RKO (cell line): ENCODE data around the gene CST8.
"Not testable (repeated sequence)": the region's sequence is repeated elsewhere in the genome, so short reads cannot be mapped to it uniquely, and the experiment has no call there.

Experiments used
- DNase-seq: peaks from one replicate; pipeline ENCODE4 v3.0.0-alpha.2; 2016; ENCODE audit warnings: low spot score

The CST8 gene, protein sequence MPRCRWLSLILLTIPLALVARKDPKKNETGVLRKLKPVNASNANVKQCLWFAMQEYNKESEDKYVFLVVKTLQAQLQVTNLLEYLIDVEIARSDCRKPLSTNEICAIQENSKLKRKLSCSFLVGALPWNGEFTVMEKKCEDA

DNA sequence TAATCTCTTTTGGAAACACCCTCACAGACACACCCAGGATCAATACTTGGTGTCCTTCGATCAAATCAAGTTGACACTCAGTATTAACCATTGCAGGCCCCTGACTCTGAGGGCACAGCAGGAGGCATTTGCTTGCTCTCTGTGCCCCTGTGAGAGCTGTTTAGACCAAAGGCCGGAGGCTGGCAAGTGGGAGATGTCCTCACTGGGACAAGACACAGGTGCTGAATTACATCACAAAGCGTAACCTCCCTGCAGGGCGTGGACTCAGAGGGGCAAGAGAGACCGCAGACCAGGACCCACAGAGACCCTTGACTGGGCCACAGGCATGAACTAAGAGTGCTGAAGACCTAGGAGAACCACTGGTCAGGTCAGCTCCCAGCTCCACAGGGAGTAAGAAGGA lies at the start of gene CST8:
Gene CST8, plus strand, starts transcription at position 301 of the 400 bp plus-strand sequence. CDS start 551 bp downstream, outside the sequence.
- no peak for DNase-seq

DNA sequence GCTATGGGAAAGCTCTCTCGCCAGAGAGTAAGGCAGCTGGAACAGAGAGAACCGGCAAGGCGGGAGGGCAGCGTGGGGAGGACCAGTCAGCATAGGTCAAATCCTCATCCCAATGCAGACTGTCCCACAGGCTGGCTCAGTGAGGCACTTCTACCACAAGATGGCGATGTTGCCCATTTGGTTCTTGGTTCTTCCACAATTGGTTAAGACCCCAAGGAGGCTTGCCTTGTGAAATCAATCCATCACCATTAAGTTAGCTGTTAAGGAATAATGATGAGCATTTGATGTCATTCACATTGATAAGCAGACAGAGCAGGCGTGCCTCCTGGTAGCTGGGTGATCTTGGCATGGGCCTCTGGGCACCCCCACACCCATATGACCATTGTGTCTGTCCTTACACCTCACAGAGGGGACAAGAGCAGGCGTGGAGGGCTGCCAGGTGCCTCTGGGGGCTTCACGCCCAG lies 49.0 kb upstream of the CST8 start:
- peak; percentile 80 for DNase-seq

DNA sequence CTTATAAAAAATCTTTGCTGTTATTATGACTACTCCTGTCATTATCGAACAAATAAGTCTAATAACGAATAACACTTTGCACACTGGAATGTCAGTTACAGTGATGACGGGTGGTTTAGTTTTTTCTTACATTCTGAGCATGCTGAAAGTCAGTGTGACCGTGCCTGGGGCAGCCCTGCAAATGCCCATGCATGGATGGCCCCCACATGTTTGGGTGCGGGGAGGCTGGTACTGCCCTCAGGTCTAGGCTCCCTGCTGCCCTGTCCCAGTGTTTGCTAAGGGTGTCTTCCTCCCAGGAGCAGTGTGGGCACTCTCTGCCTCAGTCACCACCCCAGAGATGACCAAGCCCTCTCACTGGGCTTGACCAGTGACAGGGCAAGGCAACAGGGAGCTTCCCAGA lies 48.5 kb upstream of the CST8 start:
- DNase-seq = no peak

DNA sequence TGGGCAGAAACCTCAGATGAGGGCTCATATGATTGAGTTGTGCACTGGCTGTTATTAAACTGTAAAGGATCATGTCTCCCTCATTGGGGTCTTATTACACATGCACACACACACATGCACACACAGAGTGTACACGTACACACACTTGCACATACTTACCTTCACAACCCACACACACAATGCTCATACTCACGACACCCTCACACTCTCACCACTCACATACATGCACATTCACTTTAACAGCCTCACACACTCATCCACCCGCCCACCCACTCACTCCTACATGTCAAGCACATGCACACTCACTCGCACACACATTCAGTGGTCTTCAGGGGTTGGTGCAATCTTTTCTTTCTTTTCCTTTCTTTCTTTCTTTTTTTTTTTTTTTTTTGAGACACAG lies 46.1 kb upstream of the CST8 start:
- DNase-seq = no peak

DNA sequence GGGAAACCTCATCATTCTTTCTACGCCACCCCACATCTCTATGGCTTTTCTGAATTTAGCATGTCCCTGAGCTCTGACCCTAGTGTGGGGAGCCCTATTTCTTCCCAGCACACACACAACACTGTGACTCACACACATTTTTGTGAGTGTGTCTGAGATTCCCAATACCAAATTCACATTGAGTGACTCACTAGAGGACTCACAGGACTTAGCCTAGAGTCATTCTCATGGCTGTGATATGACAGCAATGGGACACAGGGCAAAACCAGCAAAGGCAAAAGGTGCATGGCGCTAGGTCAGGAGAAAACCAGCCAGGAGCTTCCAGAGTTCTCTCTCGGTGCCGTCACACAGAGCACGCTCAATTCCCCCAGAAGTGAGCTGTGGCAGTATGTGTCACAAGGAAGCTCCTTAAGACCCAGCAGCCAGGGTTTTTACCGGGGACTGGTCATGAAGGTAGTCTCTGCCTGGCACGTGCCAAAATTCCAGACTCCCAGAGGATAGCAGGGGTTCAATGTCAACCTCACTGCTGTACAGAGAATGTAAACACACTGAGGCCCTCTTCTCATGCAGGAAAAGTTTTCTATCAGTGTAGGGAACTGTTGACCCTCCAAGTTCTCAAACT lies 45.2 kb upstream of the CST8 start:
- DNase-seq = peak; percentile 89

DNA sequence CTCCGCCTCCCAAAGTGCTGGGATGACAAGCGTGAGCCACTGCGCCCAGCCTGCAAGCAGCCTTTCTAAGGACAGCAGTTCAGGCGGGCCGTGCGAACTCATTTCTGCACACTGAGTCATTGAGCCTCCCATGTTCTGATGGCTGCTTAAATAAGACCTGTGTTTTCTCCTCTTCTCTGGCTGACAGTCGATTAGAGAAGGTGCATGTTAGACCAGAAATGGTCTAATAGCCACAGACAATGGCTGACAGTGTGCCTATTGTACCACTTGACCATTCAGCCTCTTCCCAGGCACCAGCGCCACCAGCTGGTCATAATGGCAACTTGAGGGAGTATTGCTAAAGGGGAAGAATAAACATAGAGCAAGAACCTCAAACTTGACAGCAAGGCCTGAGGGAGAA lies 44.4 kb upstream of the CST8 start:
- DNase-seq = peak; percentile 23

GRCh38 chr20:23448167-23448566 lies 42.8 kb upstream of the CST8 start:
- no peak for DNase-seq

- DNase-seq = no peak
Measured at GRCh38 chr20:23449421-23449820, 41.5 kb upstream of the CST8 start.

- no peak for DNase-seq
Measured at GRCh38 chr20:23450877-23451276, 40.0 kb upstream of the CST8 start.

DNA sequence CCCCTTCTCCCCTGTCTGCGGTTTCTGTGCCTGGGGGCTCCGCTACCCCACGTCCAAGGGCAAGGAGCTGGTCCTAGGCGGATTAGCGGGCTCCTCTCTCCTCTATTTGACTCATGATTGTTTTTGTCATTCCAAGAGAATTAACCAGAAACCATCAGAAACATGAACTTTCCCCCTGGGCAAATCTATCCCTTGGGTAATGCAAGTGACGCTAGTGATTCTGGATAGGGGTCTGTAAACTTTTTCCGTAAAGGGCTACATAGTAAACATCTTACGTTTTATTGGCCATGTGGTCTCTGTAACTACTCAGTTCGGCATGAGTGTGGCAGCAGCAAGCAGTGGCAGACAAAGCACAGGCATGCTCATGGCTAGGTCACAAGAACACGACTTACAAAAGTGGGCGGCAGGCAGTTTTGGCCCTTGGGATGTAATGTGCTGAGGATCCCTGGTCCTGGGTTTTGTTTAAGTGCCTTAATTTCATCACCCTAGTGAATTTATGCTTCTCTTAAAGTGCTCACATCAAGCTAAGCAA lies 38.9 kb upstream of the CST8 start:
- DNase-seq = no peak

DNA sequence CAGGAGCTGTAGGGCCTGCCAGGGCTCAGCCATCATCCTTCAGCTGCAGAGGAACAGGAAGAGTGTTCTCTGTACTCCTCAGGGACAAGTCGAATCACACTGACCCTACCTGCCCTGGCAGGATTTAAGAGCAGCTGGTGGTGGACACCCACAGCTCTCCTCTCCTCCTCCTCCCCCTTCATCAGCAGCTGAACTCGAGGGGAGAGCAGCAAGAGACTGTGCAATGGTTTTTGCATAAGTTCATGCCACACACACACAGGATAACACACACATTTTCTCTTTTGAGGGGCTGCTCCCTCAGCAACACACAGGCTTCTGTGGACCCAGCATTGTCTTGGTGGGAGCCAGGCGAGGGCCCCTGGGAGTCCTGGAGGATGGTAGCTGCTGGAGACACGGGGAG lies 38.1 kb upstream of the CST8 start, which contains the start of gene CST11:
Gene CST11, minus strand, starts transcription at position 101 of the 400 bp plus-strand sequence. Its CDS starts 65 bp downstream, at position 36.
- DNase-seq = no peak

- no peak for DNase-seq
Measured at GRCh38 chr20:23453549-23454543, 37.1 kb upstream of the CST8 start.

DNA sequence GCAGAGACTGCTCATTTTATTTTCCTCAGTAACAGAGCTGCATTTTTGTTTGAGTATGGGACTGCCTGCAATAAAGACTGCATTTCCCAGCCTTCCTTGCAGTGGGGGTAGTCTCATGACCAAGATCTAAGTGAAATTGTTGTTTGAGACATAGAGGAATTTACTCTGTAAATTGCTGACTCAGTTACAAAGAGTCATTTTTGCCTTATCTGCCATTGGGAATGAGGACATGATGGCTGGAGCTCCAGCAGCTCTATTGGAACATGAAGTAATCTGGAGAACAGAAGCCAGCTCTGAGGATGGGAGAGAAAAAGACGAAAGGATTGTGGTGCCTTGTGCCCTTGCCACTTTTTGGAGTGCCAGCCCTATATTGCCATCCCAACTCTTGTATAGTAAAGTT lies 36.1 kb upstream of the CST8 start:
- no peak for DNase-seq

DNA sequence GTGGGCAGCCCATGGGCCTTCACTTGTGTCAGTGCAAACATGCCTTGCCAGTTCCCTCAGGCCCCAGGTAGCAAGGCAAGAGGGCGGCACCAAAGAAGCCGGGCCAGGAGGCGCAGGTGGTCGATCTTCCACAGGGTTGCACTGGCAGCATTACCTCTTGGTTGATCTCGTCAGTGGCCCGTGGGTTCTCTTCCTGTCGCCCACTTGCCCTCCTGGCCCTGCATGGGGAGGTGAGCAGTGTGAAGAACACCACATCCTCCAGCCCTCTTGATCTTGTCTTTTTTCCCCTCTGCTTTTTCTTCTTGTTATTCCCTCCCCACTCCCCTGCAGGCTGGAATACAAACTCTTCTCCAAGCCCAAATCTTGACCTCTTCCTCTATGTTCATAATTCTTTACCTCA lies 35.3 kb upstream of the CST8 start:
- DNase-seq = no peak

- DNase-seq = no peak
Measured at GRCh38 chr20:23456409-23456808, 34.5 kb upstream of the CST8 start.

- no peak for DNase-seq
Measured at GRCh38 chr20:23456873-23457272, 34.0 kb upstream of the CST8 start.

GRCh38 chr20:23459461-23460150 lies 31.3 kb upstream of the CST8 start:
- DNase-seq = no peak

- DNase-seq = no peak
Measured at GRCh38 chr20:23461180-23461579, 29.7 kb upstream of the CST8 start.

DNA sequence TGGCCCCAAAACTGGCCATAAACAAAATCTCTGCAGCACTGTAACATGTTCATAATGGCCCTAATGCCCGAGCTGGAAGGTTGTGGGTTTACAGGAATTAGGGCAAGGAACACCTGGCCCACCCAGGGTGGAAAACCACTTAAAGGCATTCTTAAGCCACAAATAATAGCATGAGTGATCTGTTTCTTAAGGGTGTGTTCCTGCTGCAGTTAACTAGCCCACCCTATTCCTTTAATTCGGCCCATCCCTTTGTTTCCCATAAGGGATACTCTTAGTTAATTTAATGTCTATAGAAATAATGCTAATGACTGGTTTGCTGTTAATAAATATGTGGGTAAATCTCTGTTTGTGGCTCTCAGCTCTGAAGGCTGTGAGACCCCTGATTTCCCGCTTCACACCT lies 24.0 kb upstream of the CST8 start:
- DNase-seq = not testable (repeated sequence)

DNA sequence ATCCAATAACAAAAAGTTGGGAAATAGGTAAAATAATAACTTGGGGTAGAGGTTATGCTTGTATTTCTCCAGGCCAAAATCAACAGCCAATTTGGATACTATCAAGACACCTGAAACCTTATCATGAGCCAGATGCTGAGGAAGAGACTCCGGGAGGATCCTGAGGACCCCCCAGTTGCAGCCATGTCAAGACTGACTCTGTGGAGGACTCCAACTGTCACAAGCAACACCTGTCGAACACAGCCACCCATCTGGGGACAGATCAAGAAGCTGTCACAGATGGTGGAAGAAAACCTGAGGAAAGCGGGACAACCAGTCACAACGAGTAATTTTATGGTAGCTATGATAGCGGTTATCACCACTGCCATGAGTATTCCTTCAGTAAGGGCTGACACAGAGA lies 18.6 kb upstream of the CST8 start:
- DNase-seq = not testable (repeated sequence)

GRCh38 chr20:23473293-23473692 lies 17.6 kb upstream of the CST8 start:
- DNase-seq = not testable (repeated sequence)

DNA sequence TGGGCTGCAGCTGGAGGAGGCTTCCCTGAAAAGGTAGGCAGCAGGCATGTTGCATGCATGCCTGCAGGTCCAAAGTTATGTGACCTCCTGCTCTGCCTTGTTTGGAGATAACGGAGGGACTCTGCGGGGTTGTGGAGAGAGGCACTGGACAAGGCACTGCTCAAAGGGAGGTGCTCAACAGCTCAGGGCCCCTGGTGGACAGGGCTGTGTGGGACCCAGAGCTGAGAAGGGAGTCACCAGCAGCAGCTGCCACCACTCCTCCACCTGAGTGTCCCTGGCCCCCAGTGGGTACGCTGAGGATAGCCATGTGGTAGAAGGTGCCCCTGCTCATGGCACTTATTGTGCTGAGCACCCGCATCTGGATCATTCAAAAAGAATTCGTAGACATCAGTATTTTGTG lies 15.5 kb upstream of the CST8 start:
- no peak for DNase-seq
